Peyer's patch (tissue), 4 donors: ENCODE results near the gene PHACTR3. TPM values are rescaled to one million over a fixed set of nuclear protein-coding genes. Genes with fewer than 3 reads are reported as not detected.

Experiments
- DNase-seq, 3 donors: peaks; one replicate each; pipeline ENCODE4 v3.0.0-alpha.2; 2017 to 2019
- H3K27ac ChIP-seq, 4 donors: fragments of 200-600 bp; sonication (generic); one replicate each; pipeline ENCODE4 v1.5.1; 2016 to 2019
- H3K27me3 ChIP-seq, 2 donors: fragments of 200-600 bp; sonication (generic); one replicate each; pipeline ENCODE4 v1.5.1; 2019
- H3K36me3 ChIP-seq, 3 donors: fragments of 200-600 bp; sonication (generic); one replicate each; pipeline ENCODE4 v1.5.1; 2016 to 2019
- H3K4me1 ChIP-seq, 4 donors: fragments of 200-600 bp; sonication (generic); one replicate each; pipeline ENCODE4 v1.5.1; 2016 to 2019
- H3K4me3 ChIP-seq, 4 donors: fragments of 200-600 bp; sonication (generic); 1 replicate in 3 of 4; 2 replicates in 1 of 4; pipeline ENCODE4 v1.5.1; 2016 to 2019; ENCODE audit warnings: mild to moderate bottlenecking in 1 of 4
- H3K9me3 ChIP-seq, 4 donors: fragments of 200-600 bp; sonication (generic); one replicate each; pipeline ENCODE4 v1.5.1; 2016 to 2019; ENCODE audit warnings: mild to moderate bottlenecking in 1 of 4
- POLR2A ChIP-seq, 2 donors: fragments of 450-650 bp; IDR thresholded peaks; one replicate each; pipeline ENCODE4 v1.5.1; 2017; ENCODE audit warnings: antibody characterized with exemption in 2 of 2, mild to moderate bottlenecking in 2 of 2, moderate library complexity in 2 of 2
- total RNA-seq, 4 donors: library from RNA; depleted of rRNA; stranded (reverse); fragments of >200 nt; gene quantifications; one replicate each; pipeline ENCODE4 v1.1.0, GENCODE V29; 2016
- TF ChIP-seq, protein P1 (sequence below), 6 experiments: fragments of 450-650 bp in 4 of 6; fragments of 200-600 bp in 2 of 6; sonication (generic) in 1 of 6; IDR thresholded peaks; one replicate each; pipeline ENCODE4 v1.5.1; 2017 to 2019; ENCODE audit warnings: antibody characterized with exemption in 6 of 6, mild to moderate bottlenecking in 3 of 6, moderate library complexity in 1 of 6

The PHACTR3 gene
- total RNA-seq, 4 donors from 2014 or later: 14.9 to 31.5 (median 22.9) TPM

DNA sequence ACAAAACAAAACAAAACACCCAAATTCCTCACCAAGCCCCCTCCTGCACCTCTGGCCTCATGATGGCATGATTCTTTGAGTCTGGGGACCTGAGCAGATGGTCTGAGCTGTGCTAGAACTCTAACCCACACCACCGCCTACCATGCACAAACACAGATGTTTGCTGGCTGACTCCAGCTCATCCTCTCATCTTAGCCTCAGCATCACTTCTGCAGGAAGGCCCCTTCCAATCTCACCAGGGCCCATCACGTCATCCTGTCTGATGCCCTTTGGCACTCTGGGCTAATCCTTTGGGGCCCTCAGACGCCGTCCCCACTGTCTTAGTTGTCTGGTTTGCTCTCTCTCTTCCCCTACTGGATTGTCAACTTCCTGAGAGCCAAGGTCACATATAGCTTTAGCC, 85.8 kb downstream of the PHACTR3 start:
- Histone ChIP-seq H3K9me3 (no peaks in the 10 kb centered on the region), H3K36me3 (no peaks in the 10 kb centered on the region), H3K27me3 (no peaks in the 10 kb centered on the region), H3K27ac (no peak overlapping the region), H3K4me3 (no peak overlapping the region), H3K4me1 (no peaks in the 10 kb centered on the region)
- DNase-seq: no peak
- TF ChIP-seq POLR2A (IDR thresholded peaks at IDR 0.05): no peak
- TF ChIP-seq, protein P1, sequence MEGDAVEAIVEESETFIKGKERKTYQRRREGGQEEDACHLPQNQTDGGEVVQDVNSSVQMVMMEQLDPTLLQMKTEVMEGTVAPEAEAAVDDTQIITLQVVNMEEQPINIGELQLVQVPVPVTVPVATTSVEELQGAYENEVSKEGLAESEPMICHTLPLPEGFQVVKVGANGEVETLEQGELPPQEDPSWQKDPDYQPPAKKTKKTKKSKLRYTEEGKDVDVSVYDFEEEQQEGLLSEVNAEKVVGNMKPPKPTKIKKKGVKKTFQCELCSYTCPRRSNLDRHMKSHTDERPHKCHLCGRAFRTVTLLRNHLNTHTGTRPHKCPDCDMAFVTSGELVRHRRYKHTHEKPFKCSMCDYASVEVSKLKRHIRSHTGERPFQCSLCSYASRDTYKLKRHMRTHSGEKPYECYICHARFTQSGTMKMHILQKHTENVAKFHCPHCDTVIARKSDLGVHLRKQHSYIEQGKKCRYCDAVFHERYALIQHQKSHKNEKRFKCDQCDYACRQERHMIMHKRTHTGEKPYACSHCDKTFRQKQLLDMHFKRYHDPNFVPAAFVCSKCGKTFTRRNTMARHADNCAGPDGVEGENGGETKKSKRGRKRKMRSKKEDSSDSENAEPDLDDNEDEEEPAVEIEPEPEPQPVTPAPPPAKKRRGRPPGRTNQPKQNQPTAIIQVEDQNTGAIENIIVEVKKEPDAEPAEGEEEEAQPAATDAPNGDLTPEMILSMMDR (IDR thresholded peaks at IDR 0.05): no peak

DNA sequence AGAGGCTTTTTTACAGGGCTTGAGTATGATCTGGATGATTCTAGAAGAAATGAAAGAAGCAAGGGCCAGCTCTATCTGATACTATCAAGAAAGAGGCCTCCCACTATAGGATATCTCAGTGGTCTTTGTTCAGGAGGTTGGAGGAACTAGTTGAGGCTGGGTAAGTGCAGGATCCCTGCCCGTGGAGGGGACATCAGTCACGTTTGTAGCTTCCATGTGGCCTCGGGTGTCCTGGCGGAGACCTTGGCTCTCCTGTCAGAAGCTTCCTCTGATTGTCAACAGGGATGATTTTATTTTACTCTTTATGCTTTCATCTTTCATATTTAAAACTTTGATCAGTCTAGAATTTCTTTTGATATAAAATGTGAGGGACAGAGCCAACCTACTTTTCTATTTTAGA, 86.6 kb downstream of the PHACTR3 start:
- no peak for DNase-seq
- TF ChIP-seq, protein P1 (IDR thresholded peaks at IDR 0.05): no peak
- TF ChIP-seq POLR2A (IDR thresholded peaks at IDR 0.05): no peak
- no peaks in the 10 kb centered on the region for H3K9me3 ChIP-seq
- no peaks in the 10 kb centered on the region for H3K36me3 ChIP-seq
- no peaks in the 10 kb centered on the region for H3K27me3 ChIP-seq
- no peak overlapping the region for H3K4me3 ChIP-seq
- no peaks in the 10 kb centered on the region for H3K4me1 ChIP-seq
- H3K27ac ChIP-seq: no peak overlapping the region

- no peak for TF ChIP-seq POLR2A (IDR thresholded peaks at IDR 0.05)
- TF ChIP-seq, protein P1 (IDR thresholded peaks at IDR 0.05): no peak
- no peaks in the 10 kb centered on the region for H3K36me3 ChIP-seq
- H3K9me3 ChIP-seq: no peaks in the 10 kb centered on the region
- DNase-seq: no peak
- no peaks in the 10 kb centered on the region for H3K27me3 ChIP-seq
- no peaks in the 10 kb centered on the region for H3K4me1 ChIP-seq
- no peak overlapping the region for H3K4me3 ChIP-seq
- H3K27ac ChIP-seq: no peak overlapping the region
Measured at GRCh38 chr20:59692139-59692538, 87.8 kb downstream of the PHACTR3 start.

DNA sequence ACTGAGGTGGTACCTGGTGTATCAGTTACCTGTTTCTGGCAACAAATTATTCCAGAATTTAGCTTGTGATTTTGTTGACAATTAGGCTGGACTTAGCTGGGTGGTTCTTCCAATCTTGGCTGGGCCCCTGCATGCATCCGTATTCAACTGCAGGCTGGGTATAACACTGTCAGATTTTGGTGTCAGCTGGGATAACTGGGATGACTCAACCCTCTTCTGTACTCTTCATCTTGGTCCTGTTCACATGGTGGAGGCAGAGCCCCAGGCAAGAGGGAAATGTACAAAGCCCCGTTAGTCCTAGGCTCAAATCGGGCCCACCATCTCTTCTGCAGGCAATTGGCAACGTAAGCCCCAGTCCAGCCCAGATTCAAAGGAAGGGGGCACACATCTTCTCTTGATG, 89.2 kb downstream of the PHACTR3 start:
- no peak for DNase-seq
- H3K27me3 ChIP-seq: no peaks in the 10 kb centered on the region
- no peaks in the 10 kb centered on the region for H3K4me1 ChIP-seq
- no peaks in the 10 kb centered on the region for H3K36me3 ChIP-seq
- H3K4me3 ChIP-seq: no peak overlapping the region
- H3K27ac ChIP-seq: no peak overlapping the region
- no peaks in the 10 kb centered on the region for H3K9me3 ChIP-seq
- no peak for TF ChIP-seq POLR2A (IDR thresholded peaks at IDR 0.05)
- TF ChIP-seq, protein P1 (IDR thresholded peaks at IDR 0.05): no peak

- TF ChIP-seq POLR2A (IDR thresholded peaks at IDR 0.05): no peak
- TF ChIP-seq, protein P1 (IDR thresholded peaks at IDR 0.05): no peak
- H3K27ac ChIP-seq: no peak overlapping the region
Measured at GRCh38 chr20:59696476-59696875, 92.1 kb downstream of the PHACTR3 start.

DNA sequence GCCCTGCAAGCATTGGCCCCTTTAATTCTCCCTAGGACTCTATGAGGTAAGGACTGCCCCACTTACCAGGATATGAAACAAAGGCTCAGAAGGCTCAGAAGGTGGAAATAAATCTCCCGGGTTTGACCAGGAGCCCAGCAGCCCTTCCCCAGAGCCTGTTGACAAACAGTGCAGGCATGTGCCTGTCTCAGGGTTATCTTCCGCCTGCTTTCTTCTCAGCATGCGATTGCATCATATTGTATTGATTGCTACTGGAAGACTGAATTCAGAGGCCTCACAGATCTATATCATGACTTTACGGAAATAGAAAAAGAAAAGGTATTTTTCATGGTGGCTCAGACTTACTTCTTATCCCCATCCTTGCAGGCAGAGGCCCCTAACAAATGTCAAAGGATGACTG, 92.7 kb downstream of the PHACTR3 start:
- DNase-seq: no peak
- no peak overlapping the region for H3K4me3 ChIP-seq
- no peak overlapping the region for H3K27ac ChIP-seq
- no peaks in the 10 kb centered on the region for H3K9me3 ChIP-seq
- H3K36me3 ChIP-seq: no peaks in the 10 kb centered on the region
- TF ChIP-seq POLR2A (IDR thresholded peaks at IDR 0.05): no peak
- TF ChIP-seq, protein P1 (IDR thresholded peaks at IDR 0.05): no peak
- H3K27me3 ChIP-seq: no peaks in the 10 kb centered on the region
- H3K4me1 ChIP-seq: no peaks in the 10 kb centered on the region

More at GRCh38 chr20:59696476-59696875, 92.1 kb downstream of the PHACTR3 start:
- Histone ChIP-seq H3K4me3 (no peak overlapping the region), H3K4me1 (no peaks in the 10 kb centered on the region), H3K9me3 (no peaks in the 10 kb centered on the region), H3K27me3 (no peaks in the 10 kb centered on the region), H3K36me3 (no peaks in the 10 kb centered on the region)
- no peak for DNase-seq
